NCI-H1436 (cell line): Measurements from ENCODE around the gene FUZ.

ENCODE experiments used
- DNase-seq: peaks from one replicate; lab custom pipeline; 2025; lab: John Stamatoyannopoulos, UW

FUZ gene

GRCh38 chr19:49850487-49851342, 37.6 kb upstream of the FUZ start, which contains the start of gene PTOV1:
Gene PTOV1 (plus strand): TSS chr19:49851159.
- DNase-seq: peak; percentile 96

- DNase-seq: no peak
These were observed 37.1 kb upstream of the FUZ start for GRCh38 chr19:49850221-49850486.

GRCh38 chr19:49849433-49850220, 36.5 kb upstream of the FUZ start:
- no peak for DNase-seq

DNA sequence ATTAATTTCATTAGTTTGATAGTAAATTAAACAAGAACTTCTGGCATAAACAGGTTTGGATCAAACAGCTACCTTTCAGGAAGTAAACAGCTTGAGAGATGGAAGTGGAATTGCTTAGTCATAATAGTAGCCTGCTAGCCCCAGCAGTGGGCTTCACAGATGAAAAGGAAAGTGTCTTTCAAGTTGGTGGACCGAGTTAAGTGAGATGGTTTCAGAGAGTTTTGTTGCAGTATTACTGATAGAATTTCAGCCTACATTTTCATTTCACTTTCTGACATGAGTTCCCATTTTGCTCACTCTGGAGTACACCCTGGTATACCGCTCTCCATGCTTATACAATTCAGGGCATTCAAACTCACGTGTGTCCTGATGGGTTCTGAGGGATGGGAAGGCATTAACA, 35.8 kb upstream of the FUZ start:
- DNase-seq: no peak

GRCh38 chr19:49847731-49848696, 34.9 kb upstream of the FUZ start:
- DNase-seq: no peak

DNA sequence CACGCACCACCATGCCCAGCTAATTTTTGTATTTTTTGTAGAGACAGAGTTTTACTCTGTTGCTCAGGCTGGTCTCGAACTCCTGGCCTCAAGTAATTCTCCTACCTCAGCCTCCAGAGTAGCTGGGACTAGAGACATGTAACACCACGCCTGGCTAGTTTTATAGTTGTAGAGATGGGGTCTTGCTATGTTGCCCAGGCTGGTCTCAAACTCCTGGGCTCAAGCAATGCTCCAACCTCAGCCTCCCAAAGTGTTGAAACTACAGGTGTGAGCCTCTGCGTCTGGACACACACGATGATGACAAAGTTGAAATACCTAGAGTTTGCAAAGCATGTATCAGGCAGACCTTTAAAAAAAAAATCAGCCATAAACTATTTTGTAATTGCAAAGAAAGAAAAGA, 33.3 kb upstream of the FUZ start:
- no peak for DNase-seq

GRCh38 chr19:49845414-49845813, 32.3 kb upstream of the FUZ start:
- DNase-seq: no peak

GRCh38 chr19:49844138-49845095, 31.3 kb upstream of the FUZ start:
- no peak for DNase-seq

GRCh38 chr19:49843265-49843664, 30.2 kb upstream of the FUZ start:
- no peak for DNase-seq

GRCh38 chr19:49840736-49841249, 27.7 kb upstream of the FUZ start:
- no peak for DNase-seq

DNA sequence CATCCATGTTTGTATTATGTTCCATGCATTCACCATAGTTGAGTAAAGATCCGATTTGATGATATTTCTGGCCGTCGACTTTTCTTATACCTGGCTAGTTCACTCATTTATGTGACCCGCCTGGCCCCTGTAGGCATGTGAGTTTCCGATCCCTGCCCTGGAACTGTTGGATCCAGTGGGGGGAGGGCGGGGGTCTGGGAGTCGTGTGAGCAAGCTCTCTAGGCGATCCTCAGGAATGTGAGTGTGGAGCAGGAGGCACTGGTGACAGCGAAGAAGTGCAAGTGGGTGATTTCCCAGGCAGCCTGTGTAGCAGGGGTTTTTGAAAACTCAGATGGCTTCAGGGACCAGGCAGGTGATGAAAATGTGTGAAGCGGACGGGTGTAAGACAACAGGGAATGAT, 27.2 kb upstream of the FUZ start:
- no peak for DNase-seq

DNA sequence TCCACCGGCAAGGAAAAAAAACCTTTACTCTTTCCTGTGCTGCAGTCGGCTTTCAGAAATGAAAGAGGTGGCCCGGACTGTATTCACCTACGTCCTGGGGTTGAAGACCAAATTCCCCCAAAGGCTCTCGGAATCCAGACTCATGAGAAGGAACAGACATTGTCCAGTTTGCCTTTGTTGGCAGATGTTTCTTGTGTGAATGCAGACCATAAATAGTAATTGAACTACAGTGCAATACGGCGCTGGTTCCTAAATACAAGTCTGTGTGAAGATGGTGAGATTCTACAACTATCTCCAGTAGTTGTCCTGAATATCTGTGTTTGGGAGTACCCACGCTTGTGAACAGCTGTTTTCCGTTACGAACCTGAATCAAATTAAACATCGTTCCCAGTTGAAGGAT, 26.6 kb upstream of the FUZ start:
- no peak for DNase-seq

DNA sequence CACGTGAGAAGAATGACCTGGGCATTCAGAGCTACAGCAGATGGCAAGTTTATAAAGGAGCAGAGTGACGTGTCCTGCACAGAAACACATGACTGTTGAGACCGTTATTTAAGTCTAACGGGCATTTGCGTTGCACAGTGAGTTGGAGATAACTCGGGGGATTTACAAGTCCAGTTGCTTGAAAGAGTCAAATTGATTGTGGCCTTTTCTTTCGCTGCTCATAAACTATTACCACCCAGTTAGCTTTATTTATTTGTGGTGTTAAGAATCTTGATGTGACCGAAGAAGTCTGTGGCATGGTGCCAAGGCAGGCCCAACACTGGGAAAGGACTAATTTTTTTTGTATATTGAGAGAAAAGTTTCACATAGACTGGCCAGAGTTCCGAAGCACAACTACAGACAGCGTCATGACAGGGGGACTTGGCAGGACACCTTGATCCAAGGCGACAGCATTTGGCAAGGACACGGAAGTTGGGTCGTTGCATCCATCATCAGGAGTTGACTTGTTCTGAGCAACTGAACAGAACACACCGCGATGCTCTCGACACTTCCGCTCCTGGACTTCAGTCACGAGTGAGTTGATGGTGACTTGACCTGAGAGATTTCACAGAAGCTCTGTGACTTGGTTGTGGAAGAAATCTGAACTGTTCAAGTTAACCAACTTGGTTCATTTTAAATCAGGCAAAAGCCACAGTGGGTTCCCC, 25.9 kb upstream of the FUZ start:
- DNase-seq: no peak

DNA sequence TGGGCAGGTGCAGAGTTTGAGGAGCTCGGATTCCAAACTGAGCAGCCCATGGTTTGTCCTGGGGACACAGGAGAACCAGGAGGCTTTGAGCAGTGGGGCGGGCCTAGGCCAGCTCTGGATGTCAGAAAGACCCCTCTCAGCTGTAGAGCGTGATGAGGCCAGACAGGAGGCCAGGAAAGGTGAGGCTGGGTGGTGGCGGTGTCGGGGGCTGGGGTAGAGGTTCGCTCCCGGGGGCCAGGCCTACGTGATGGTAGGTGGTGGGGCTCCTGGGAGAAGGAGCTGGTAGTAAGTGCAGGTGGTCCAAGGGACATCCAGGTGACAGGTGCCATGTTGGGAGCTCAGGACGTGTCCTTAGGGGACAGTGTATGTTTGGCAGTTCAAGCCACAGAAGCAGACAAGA, 24.3 kb upstream of the FUZ start:
- no peak for DNase-seq

DNA sequence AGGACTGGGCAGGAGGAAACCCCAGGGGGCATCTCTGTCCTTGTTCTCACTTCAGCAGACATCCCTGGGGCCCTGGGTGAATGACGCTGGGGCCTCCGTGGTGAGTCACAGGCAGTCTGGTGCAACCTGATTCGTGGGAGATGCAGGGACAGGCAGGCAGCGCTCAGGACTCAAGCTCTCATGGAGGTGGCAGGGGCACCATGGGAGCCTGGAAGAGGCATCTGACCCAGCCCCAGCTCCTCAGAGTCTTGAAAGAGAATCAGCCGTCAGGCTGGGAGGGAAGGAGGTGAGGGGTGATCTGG, 23.9 kb upstream of the FUZ start:
- DNase-seq: no peak

DNA sequence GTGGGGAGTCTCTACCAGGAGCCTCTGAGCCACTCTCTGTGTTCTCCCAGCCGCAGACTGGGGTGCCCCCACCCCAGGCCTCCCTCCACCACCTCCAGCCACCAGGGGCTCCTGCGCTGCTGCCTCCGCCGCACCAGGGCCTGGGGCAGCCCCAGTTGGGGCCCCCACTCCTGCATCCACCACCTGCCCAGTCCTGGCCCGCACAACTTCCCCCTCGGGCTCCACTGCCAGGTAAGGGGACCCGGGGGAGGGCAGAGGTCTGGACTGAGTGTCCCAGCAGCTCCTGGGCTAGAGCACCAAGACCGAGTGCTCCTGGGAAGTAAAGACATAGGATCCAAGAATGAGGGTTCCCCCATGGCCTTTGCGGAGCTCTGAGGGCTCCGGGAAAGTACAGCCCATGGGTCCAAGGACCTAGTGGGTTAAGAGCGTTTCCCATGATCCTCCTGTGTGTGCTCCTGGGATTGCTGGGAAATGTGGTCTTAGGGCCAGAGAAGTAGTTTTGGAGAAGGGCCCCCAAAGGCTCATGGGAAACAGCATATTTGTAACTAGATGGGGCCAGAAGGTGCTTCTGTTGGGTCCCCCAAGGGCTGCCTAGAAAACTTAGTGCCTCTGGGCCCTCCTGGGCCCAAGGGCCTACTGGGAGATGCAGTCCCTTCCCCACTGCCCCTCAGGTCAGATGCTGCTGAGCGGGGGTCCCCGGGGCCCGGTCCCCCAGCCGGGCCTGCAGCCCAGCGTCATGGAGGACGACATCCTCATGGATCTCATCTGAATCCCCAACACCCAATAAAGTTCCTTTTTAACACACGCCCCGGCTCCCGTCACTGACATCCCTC, 23.3 kb upstream of the FUZ start:
- no peak for DNase-seq

DNA sequence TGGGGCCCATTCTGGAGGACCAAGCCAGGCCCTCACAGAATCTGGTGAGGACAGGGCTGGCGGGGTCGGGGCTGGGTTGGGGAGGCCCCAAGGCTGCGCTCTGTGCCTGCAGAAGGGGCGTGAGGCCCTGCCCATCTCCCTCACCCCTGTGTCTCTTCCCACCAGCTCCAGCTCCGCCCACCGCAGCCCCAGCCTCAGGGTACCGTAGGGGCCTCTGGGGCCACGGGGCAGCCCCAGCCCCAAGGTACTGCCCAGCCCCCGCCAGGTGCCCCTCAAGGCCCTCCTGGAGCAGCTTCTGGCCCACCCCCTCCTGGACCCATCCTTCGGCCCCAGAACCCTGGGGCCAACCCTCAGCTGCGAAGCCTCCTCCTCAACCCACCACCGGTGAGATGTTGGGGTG, 22.5 kb upstream of the FUZ start:
- DNase-seq: no peak

GRCh38 chr19:49833599-49833998, 20.5 kb upstream of the FUZ start:
- no peak for DNase-seq

DNA sequence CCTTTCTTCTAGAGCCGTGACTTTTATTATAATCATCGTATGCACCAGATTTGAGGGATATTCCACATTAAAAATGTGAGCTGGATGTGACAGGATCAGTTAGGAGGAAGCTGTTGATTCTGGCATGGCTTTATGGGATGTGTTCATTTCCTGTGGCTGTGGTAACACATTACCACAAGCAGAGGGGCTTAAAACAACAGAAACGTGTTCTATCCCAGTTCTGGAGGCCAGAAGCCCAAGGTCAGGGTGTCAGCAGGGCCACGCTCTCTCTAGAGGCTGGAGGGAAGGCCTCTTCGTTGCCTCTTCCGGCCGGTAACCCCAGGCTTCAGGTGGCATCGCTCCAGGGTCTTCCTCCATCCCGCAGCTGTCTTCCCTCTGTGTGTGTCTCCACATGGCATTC, 19.5 kb upstream of the FUZ start:
- no peak for DNase-seq

DNA sequence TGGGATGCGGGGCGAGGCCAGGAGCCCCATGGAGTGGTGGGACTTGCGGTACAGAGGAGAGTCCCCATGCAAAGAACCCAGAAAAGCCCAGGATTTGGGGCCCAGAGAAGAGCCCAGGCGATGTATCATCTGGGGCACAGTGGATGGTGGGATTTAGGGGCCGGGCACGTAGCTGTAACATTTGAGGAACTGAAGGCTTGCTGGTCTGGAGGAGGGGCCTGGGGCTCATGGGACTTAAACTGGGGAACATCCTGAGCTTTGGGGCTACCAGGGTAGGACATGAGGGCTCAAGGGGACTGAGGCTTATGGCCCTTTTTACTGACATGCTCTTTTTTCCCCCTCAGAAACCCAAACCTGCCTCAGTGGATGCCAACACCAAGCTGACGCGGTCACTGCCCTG, 18.5 kb upstream of the FUZ start:
- no peak for DNase-seq
